22Rv1 (cell line): ENCODE results near the gene KRT35.

ENCODE experiments used
- ZFX ChIP-seq: fragments of 450-650 bp; IDR thresholded peaks from 2 replicates; pipeline ENCODE4 v1.6.1; 2017; ENCODE audit warnings: antibody characterized with exemption, borderline replicate concordance
- TF ChIP-seq, protein P1 (sequence below): fragments of 450-650 bp; IDR thresholded peaks from 2 replicates; pipeline ENCODE4 v1.5.1; 2017; ENCODE audit warnings: mild to moderate bottlenecking

DNA sequence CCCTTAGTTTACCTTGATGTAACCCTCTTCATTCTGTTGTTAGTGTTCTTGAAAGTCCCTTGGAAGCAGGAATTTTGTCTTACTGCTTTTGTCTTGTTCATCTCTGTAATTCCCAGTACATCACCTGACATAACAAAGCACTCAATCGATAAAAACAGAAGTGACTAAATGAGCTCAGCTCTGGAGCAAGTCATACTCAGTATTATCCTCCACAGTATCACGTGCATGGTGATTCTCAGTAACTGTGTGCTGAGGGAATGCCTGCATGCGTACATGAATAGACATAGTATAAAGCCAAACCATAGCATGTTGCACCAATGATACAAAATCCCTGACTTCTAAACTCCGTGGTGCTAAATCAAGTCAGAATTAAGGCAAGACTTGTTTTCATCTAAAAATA is 47.4 kb downstream of the KRT35 start:
- TF ChIP-seq, protein P1, sequence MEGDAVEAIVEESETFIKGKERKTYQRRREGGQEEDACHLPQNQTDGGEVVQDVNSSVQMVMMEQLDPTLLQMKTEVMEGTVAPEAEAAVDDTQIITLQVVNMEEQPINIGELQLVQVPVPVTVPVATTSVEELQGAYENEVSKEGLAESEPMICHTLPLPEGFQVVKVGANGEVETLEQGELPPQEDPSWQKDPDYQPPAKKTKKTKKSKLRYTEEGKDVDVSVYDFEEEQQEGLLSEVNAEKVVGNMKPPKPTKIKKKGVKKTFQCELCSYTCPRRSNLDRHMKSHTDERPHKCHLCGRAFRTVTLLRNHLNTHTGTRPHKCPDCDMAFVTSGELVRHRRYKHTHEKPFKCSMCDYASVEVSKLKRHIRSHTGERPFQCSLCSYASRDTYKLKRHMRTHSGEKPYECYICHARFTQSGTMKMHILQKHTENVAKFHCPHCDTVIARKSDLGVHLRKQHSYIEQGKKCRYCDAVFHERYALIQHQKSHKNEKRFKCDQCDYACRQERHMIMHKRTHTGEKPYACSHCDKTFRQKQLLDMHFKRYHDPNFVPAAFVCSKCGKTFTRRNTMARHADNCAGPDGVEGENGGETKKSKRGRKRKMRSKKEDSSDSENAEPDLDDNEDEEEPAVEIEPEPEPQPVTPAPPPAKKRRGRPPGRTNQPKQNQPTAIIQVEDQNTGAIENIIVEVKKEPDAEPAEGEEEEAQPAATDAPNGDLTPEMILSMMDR: no peak
- no peak for TF ChIP-seq ZFX
